MM.1S (cell line): ENCODE results near the gene TUBGCP6.

ENCODE experiments used
- CTCF ChIP-seq: fragments of 300-600 bp; sonication (generic); IDR thresholded peaks from 2 replicates; pipeline ENCODE4 v1.5.1; 2016; ENCODE audit warnings: antibody characterized with exemption, low read length, mixed read lengths
- EZH2phosphoT487 ChIP-seq: fragments of 300-600 bp; sonication (generic); IDR thresholded peaks from 2 replicates; pipeline ENCODE4 v1.6.1; 2018; ENCODE audit warnings: antibody characterized with exemption, low read length

DNA sequence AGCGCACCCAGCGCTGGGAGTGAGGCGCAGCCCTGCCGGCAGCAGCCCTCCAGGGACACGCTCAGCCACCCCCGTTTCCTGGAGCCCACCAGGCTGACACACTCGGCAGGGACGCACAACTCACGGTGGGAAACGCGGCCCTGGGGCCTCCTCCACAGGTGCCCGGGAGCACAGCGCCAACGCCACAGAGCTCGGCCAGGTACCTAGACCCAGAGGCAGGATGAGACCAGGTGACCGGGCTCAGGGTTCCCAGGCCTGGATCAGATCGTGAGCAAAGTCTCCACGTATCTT, 18.0 kb downstream of the TUBGCP6 start:
- TF ChIP-seq CTCF, result no peak
- no peak for TF ChIP-seq EZH2phosphoT487
